A673 (cell line): Measurements from ENCODE around the gene PERP.

Source experiments
- CTCF ChIP-seq: fragments of 300-800, 200-600 bp; sonication (generic); conservative IDR thresholded peaks from 2 replicates; pipeline ENCODE4 v1.5.1; 2017; ENCODE audit warnings: low read depth, mild to moderate bottlenecking, antibody characterized with exemption, low read length, moderate library complexity, mixed read lengths
- EZH2 ChIP-seq: fragments of 200-600 bp; sonication (generic); IDR thresholded peaks from 2 replicates; pipeline ENCODE4 v1.6.1; 2017; ENCODE audit warnings: borderline replicate concordance, low read depth, mild to moderate bottlenecking, mixed read lengths, antibody characterized with exemption, low read length; ENCODE audit not compliant: poor library complexity, severe bottlenecking

GRCh38 chr6:138104618-138105213 is 2.5 kb downstream of the PERP start:
- TF ChIP-seq CTCF, result no peak
- no peak for TF ChIP-seq EZH2
